ENCODE data around the gene SELENOF. TPM values are rescaled to one million over a fixed set of nuclear protein-coding genes. Genes with fewer than 3 reads are reported as not detected.

The SELENOF gene
- total RNA-seq, 2 experiments from 2014 or later: 93.0 to 214 TPM

GRCh38 chr1:86841116-86841515 is 72.8 kb downstream of the SELENOF start:
- BruUV-seq (replicated peaks): no TSS peak
- no peak overlapping the region for H3K4me3 ChIP-seq (ENCODE audit: low read depth, low read length, poor library complexity, severe bottlenecking)
- H4K20me1 ChIP-seq (ENCODE audit: insufficient read depth, low read length): no peaks in the 10 kb centered on the region
- intact Hi-C loops (cut with micrococcal nuclease; ENCODE audit: unreplicated experiment): no loop called here
- H2AFZ ChIP-seq (ENCODE audit: low read length): no peak overlapping the region
- no peaks in the 10 kb centered on the region for H3K4me1 ChIP-seq (ENCODE audit: insufficient read depth, low read length, poor library complexity, severe bottlenecking)
- TF ChIP-seq EZH2phosphoT487 (IDR thresholded peaks at IDR 0.05; ENCODE audit: borderline replicate concordance, low read depth, low read length) (no peak), CTCF (conservative IDR thresholded peaks at IDR 0.05; ENCODE audit: low read length) (no peak)
- no peak overlapping the region for H3K4me2 ChIP-seq (ENCODE audit: low read length)
- CTCF ChIA-PET (ENCODE audit: unreplicated experiment): no interaction called here
- no peaks in the 10 kb centered on the region; the same call in 1 of the 2 replicates for H3K36me3 ChIP-seq (ENCODE audit: insufficient read depth, low read length)
- no peaks in the 10 kb centered on the region for H3K9me3 ChIP-seq (ENCODE audit: low read length)
- no peak overlapping the region for H3K27ac ChIP-seq (ENCODE audit: low read depth, low read length, poor library complexity, severe bottlenecking)
- no peak for DNase-seq (ENCODE audit: low spot score)
- H3K9me2 ChIP-seq (ENCODE audit: insufficient read depth, low read length): no peaks in the 10 kb centered on the region
- POLR2A ChIA-PET: no interaction called here
- no peaks in the 10 kb centered on the region for H3K79me2 ChIP-seq (ENCODE audit: insufficient read depth, low read depth, low read length)

DNA sequence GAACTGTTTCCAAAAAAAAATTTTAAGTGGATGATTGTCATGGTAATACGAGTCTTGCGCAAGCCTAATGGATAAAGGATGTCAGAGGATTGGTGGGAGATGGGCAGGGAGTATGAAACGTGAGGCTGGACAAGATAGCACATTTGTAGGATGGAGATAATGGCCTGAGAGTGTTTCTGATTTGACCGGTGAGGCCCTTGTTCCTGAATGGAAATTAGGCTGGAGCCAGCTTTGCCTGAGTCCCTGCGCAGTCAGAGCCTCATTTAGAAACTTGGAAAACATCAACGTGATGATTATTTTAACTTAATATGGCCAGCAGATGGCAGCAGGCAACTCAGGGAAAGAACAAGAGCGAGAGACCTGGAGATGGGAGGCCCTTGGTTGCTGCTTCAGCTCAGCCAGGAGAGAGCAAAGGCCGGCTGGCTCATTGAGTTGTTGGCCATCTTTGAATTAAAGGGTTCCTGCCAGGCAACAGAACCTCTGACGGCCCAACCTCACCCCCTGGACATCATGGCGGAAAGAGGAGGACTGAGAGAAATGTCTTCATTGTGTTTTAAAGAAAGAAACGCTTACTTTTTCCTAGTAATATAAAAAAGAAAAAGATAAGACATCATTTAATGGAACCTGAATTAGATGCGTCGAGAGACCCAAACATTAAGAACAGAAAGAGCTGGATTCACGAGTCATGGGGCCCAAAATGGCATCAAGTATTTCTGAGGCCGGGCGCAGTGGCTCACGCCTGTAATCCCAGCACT is 80.3 kb downstream of the SELENOF start:
- Histone ChIP-seq H3K4me1 (ENCODE audit: insufficient read depth, low read length, poor library complexity, severe bottlenecking) (peaks cover 35% of the 10 kb centered on the region), H3K27ac (ENCODE audit: low read depth, low read length, poor library complexity, severe bottlenecking) (peak overlapping the region; percentile 66), H3K79me2 (ENCODE audit: insufficient read depth, low read depth, low read length) (peaks cover 42% of the 10 kb centered on the region; the same call in 1 of the 2 replicates), H3K36me3 (ENCODE audit: insufficient read depth, low read length) (peaks cover 14% of the 10 kb centered on the region), H3K9me3 (ENCODE audit: low read length) (no peaks in the 10 kb centered on the region), H2AFZ (ENCODE audit: low read length) (peak overlapping the region; percentile 53; the same call in 1 of the 2 replicates), H3K4me3 (ENCODE audit: low read depth, low read length, poor library complexity, severe bottlenecking) (peak overlapping the region; percentile 73), H4K20me1 (ENCODE audit: insufficient read depth, low read length) (no peaks in the 10 kb centered on the region), H3K4me2 (ENCODE audit: low read length) (peak overlapping the region; percentile 76), H3K9me2 (ENCODE audit: insufficient read depth, low read length) (no peaks in the 10 kb centered on the region)
- intact Hi-C loops (cut with micrococcal nuclease; ENCODE audit: unreplicated experiment): loop anchor here (5.0 to 10.0 kb wide), 3 partner anchors 134 to 491 kb away; partner anchors contain the start of gene LMO4
- peak; percentile 87 for TF ChIP-seq CTCF (conservative IDR thresholded peaks at IDR 0.05; ENCODE audit: low read length)
- no peak for TF ChIP-seq EZH2phosphoT487 (IDR thresholded peaks at IDR 0.05; ENCODE audit: borderline replicate concordance, low read depth, low read length)
- DNase-seq (ENCODE audit: low spot score): peak; percentile 92
- no TSS peak for BruUV-seq (replicated peaks)
- POLR2A ChIA-PET: interaction anchor here (1.0 to 1.5 kb wide), 6 partner anchors 60 to 251 kb away, joined by 3 to 9 read pairs (median 4); partner anchors contain the start of genes HS2ST1 and SELENOF
- CTCF ChIA-PET (ENCODE audit: unreplicated experiment): interaction anchor here (0.6 kb wide), 2 partner anchors 23 to 250 kb away, joined by 3 read pairs; no protein-coding TSS in a partner anchor
